Activated CD8-positive, alpha-beta T cell treated with anti-CD3 and anti-CD28 coated beads for 36 hours (primary cell): ENCODE data around the gene FOXA1. TPM values are rescaled to one million over a fixed set of nuclear protein-coding genes. Genes with fewer than 3 reads are reported as not detected.

Experiments
- ATAC-seq: fragments of 200-7000 bp; cut with Tn5 transposase; one replicate; pipeline ENCODE4 v1.10.0; 2021; ENCODE audit warnings: mild to moderate bottlenecking, moderate library complexity
- CTCF ChIA-PET: fragments of 350-600 bp; sonication (Branson Sonifier 250); formaldehyde crosslinking; loops from one replicate; lab custom pipeline; 2021; ENCODE audit warnings: antibody characterized with exemption; lab: Charles Lee
- POLR2A ChIA-PET: fragments of 350-600 bp; sonication (Branson Sonifier 250); formaldehyde crosslinking; loops from one replicate; lab custom pipeline; 2021; ENCODE audit warnings: antibody characterized with exemption; lab: Charles Lee
- DNase-seq: peaks from one replicate; pipeline ENCODE4 v3.0.0-alpha.2; 2020
- H3K27ac Mint-ChIP-seq: one replicate; pipeline ENCODE4 v1.8.0; 2021; ENCODE audit warnings: mild to moderate bottlenecking, mixed read lengths
- H3K27me3 Mint-ChIP-seq: one replicate; pipeline ENCODE4 v1.8.0; 2021; ENCODE audit warnings: mixed read lengths
- H3K36me3 Mint-ChIP-seq: one replicate; pipeline ENCODE4 v1.8.0; 2021; ENCODE audit warnings: low read depth, mixed read lengths
- H3K4me1 Mint-ChIP-seq: one replicate; pipeline ENCODE4 v1.8.0; 2021; ENCODE audit warnings: low read depth, mixed read lengths
- H3K4me3 Mint-ChIP-seq: one replicate; pipeline ENCODE4 v1.8.0; 2021; ENCODE audit warnings: mild to moderate bottlenecking, moderate library complexity, mixed read lengths
- H3K9me3 Mint-ChIP-seq: one replicate; pipeline ENCODE4 v1.8.0; 2021; ENCODE audit warnings: mixed read lengths
- intact Hi-C: fragments of 100-400 bp; cut with micrococcal nuclease; formaldehyde crosslinking; loops from one replicate; pipeline ENCODE4 v1.10.0; 2022
- total RNA-seq, 2 experiments: library from RNA; stranded (reverse); gene quantifications; one replicate each; pipeline ENCODE4 v1.2.3, GENCODE V29; 2021
- TF ChIP-seq, protein P1 (sequence below): fragments of 200-600 bp; IDR thresholded peaks from one replicate; pipeline ENCODE4 v1.8.0; 2022; ENCODE audit warnings: antibody characterized with exemption, mild to moderate bottlenecking

Gene FOXA1
- total RNA-seq, 2 experiments from 2014 or later = not detected

DNA sequence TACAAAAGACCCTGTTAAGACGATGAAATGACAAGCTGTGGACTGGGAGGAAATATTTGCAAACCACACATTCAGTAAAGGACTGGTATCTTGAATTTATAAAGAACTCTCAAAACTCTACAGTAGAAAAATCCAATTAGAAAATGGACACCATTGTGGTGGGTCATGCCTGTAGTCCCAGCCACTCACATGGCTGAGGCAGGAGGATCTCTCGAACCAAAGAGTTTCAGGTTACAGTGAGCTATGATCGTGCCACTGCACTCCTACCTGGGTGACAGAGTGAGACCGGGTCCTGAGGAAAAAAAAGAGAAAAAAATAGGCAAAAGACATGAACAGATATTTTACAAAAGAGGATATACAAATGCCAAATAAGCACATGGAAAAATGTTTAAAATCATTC is 42.3 kb upstream of the FOXA1 start:
- DNase-seq (no peak), ATAC-seq (no peak)
- Mint-ChIP-seq H3K9me3 (no peaks in the 10 kb centered on the region), H3K36me3 (no peaks in the 10 kb centered on the region), H3K4me3 (no peak overlapping the region), H3K27ac (no peak overlapping the region), H3K27me3 (no peaks in the 10 kb centered on the region), H3K4me1 (no peaks in the 10 kb centered on the region)
- ChIA-PET CTCF (no interaction called here), POLR2A (no interaction called here)
- TF ChIP-seq, protein P1, sequence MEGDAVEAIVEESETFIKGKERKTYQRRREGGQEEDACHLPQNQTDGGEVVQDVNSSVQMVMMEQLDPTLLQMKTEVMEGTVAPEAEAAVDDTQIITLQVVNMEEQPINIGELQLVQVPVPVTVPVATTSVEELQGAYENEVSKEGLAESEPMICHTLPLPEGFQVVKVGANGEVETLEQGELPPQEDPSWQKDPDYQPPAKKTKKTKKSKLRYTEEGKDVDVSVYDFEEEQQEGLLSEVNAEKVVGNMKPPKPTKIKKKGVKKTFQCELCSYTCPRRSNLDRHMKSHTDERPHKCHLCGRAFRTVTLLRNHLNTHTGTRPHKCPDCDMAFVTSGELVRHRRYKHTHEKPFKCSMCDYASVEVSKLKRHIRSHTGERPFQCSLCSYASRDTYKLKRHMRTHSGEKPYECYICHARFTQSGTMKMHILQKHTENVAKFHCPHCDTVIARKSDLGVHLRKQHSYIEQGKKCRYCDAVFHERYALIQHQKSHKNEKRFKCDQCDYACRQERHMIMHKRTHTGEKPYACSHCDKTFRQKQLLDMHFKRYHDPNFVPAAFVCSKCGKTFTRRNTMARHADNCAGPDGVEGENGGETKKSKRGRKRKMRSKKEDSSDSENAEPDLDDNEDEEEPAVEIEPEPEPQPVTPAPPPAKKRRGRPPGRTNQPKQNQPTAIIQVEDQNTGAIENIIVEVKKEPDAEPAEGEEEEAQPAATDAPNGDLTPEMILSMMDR = no peak
- intact Hi-C loops = no loop called here

DNA sequence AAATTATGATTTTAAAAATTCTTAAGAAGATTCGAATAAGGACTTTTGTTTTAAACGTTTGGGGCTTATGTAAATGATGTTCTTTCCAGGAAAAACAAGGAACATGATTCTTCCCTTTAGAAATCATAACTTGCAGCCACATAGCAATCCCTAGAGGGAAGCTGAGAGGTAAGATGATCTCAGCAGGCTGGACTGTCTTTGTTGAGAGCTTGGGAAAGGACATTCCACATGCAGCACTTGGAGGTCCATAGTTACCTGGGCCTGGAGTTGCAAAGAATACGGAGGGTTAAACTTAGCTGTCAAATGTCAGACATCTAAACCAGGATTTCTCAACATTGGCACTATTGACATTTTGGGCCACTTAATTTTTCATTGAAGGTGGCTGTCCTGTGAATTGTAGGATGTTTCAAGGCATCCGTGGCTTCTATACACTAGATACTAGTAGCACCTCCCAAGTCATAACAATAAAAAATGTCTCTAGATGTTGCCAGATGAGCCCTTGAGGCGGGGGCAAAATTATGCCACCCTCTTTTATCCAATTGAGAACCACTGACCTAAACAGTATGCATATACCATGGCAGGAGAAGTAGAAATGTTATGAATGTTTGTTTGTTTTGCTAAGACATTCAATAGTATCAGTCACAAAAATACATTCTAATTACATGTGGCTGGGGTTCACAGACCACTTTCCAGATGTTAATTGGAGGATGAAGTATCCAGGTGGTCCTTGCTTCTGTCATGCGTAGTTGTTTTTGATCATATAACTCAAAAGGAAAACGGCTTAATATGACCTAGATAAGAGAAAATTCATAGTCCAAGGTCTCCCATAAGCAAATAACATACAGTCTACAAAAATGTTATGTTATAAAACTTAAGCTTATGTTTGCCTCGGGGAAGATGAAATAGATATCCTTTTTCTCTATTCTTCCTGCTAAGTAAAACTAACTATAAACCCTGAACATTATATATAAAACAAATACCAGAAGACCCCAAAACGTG is 30.8 kb upstream of the FOXA1 start:
- ChIA-PET CTCF (interaction anchor here (0.9 kb wide), 1 partner anchor 476 kb away, joined by 3 read pairs; no protein-coding TSS in a partner anchor), POLR2A (no interaction called here)
- H3K27ac Mint-ChIP-seq = no peak overlapping the region
- H3K36me3 Mint-ChIP-seq = no peaks in the 10 kb centered on the region
- DNase-seq (no peak), ATAC-seq (no peak)
- H3K9me3 Mint-ChIP-seq = peaks cover 6% of the 10 kb centered on the region
- intact Hi-C loops = no loop called here
- no peak overlapping the region for H3K4me3 Mint-ChIP-seq
- H3K27me3 Mint-ChIP-seq = peaks cover 13% of the 10 kb centered on the region
- no peaks in the 10 kb centered on the region for H3K4me1 Mint-ChIP-seq
- TF ChIP-seq, protein P1 = no peak

DNA sequence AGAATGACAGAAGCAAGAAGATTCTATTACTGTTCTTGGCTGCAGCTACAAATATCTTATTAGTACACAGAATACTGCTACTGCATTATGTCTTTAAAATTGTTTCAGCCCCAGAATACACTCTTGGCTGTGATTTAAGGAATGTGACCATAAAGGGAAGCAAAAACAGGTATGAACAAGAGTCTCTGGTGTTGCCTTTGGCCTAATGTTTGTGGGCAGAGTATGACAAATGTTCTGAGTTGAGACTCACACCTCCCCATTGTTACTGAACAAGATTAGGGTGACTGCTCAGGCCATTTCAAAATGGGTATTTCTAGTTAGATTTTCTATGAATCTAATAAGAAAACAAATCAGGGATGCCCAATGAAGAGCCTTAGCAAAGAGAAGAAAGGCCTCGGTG is 28.9 kb upstream of the FOXA1 start:
- no peaks in the 10 kb centered on the region for H3K36me3 Mint-ChIP-seq
- POLR2A ChIA-PET = interaction anchor here (0.6 kb wide), 1 partner anchor 64 kb away, joined by 3 read pairs; no protein-coding TSS in a partner anchor
- no peak for ATAC-seq

DNA sequence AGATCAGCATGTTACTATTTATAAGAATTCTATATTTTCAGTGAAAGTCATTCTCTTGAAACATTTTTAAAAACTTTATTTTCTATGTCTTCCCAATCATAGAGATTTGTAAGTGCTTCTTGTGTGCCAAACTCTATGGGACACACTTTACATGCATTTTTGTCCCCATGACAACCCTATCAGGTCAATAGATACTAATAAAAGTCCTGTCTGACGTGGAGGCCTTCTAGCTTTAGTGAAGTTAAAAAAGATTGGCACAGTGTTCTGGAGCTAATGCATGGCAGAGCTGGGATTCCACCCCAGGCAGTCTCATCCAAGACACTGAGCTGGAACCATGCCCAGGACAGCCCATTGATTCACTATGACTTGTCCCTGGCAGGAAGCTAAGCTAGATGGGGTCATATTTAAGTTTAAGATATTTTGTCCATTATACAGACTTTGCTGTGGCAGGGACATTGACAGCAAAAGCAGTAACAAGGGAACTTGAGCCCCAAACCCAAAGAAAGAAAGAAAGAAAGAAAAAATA is 28.4 kb upstream of the FOXA1 start:
- ChIA-PET POLR2A (no interaction called here), CTCF (no interaction called here)
- intact Hi-C loops = no loop called here
- Mint-ChIP-seq H3K27ac (no peak overlapping the region), H3K9me3 (peaks cover 4% of the 10 kb centered on the region), H3K4me1 (no peaks in the 10 kb centered on the region), H3K36me3 (no peaks in the 10 kb centered on the region), H3K27me3 (peaks cover 17% of the 10 kb centered on the region), H3K4me3 (no peak overlapping the region)
- ATAC-seq (no peak), DNase-seq (no peak)
- TF ChIP-seq, protein P1 = no peak

More for the DNA sequence above, 28.9 kb upstream of the FOXA1 start:
- no peak for DNase-seq
- intact Hi-C loops = no loop called here
- Mint-ChIP-seq H3K4me3 (no peak overlapping the region), H3K9me3 (no peaks in the 10 kb centered on the region), H3K4me1 (no peaks in the 10 kb centered on the region), H3K27ac (no peak overlapping the region), H3K27me3 (peaks cover 17% of the 10 kb centered on the region)
- CTCF ChIA-PET = no interaction called here
- TF ChIP-seq, protein P1 = no peak
